CD4-positive, CD25-positive, alpha-beta regulatory T cell (primary cell): Measurements from ENCODE around the gene SERPINA3. TPM values are rescaled to one million over a fixed set of nuclear protein-coding genes. Genes with fewer than 3 reads are reported as not detected.

Source experiments
- ATAC-seq, 2 donors: fragments of 150-1000 bp; cut with Tn5 transposase; one replicate each; pipeline ENCODE4 v1.10.0; 2021; ENCODE audit warnings: low read depth in 2 of 2, moderate number of reproducible peaks in 2 of 2, moderate library complexity in 1 of 2
- DNase-seq, 3 donors: peaks; one replicate each; pipeline versions ENCODE4 v3.0.0 to v3.0.0-alpha.2; 2012 to 2022; ENCODE audit warnings: mixed read lengths in 1 of 3
- H3K27ac ChIP-seq: one replicate; pipeline ENCODE4 v1.7.0; 2013; ENCODE audit warnings: mild to moderate bottlenecking, low read length; ENCODE audit not compliant: insufficient read depth, poor library complexity, severe bottlenecking
- H3K27me3 ChIP-seq: one replicate; pipeline ENCODE4 v1.7.0; 2013; ENCODE audit warnings: low read length; ENCODE audit not compliant: control insufficient read depth, insufficient read depth
- H3K36me3 ChIP-seq: one replicate; pipeline ENCODE4 v1.7.0; 2013; ENCODE audit warnings: mild to moderate bottlenecking, low read length, moderate library complexity; ENCODE audit not compliant: control insufficient read depth, insufficient read depth
- H3K4me1 ChIP-seq: 2 replicates; pipeline ENCODE4 v1.7.0; 2013; ENCODE audit warnings: mild to moderate bottlenecking, low read length; ENCODE audit not compliant: insufficient read depth, control insufficient read depth, poor library complexity, severe bottlenecking
- H3K4me3 ChIP-seq: one replicate; pipeline ENCODE4 v1.7.0; 2013; ENCODE audit warnings: low read depth, mild to moderate bottlenecking, low read length, moderate library complexity
- H3K9me3 ChIP-seq, 2 experiments: 1 replicate in 1 of 2; 2 replicates in 1 of 2; pipeline ENCODE4 v1.7.0; 2013; ENCODE audit warnings: low read length in 2 of 2, mild to moderate bottlenecking in 1 of 2, moderate library complexity in 1 of 2; ENCODE audit not compliant: control insufficient read depth in 2 of 2
- H3K27ac Mint-ChIP-seq, 3 donors: one replicate each; pipeline ENCODE4 v1.8.0; 2020 to 2022; ENCODE audit warnings: mild to moderate bottlenecking in 3 of 3, mixed read lengths in 3 of 3, moderate library complexity in 2 of 3
- H3K27me3 Mint-ChIP-seq: one replicate; pipeline ENCODE4 v1.8.0; 2022; ENCODE audit warnings: mild to moderate bottlenecking, mixed read lengths
- H3K36me3 Mint-ChIP-seq: one replicate; pipeline ENCODE4 v1.8.0; 2020; ENCODE audit warnings: mixed read lengths
- H3K4me1 Mint-ChIP-seq, 4 donors: one replicate each; pipeline ENCODE4 v1.8.0; 2020 to 2022; ENCODE audit warnings: mixed read lengths in 4 of 4, mild to moderate bottlenecking in 1 of 4
- H3K4me3 Mint-ChIP-seq, 4 donors: one replicate each; pipeline ENCODE4 v1.8.0; 2020 to 2022; ENCODE audit warnings: mild to moderate bottlenecking in 4 of 4, mixed read lengths in 4 of 4, moderate library complexity in 3 of 4
- H3K9me3 Mint-ChIP-seq, 7 donors: one replicate each; pipeline ENCODE4 v1.8.0; 2020 to 2022; ENCODE audit warnings: mixed read lengths in 7 of 7, mild to moderate bottlenecking in 3 of 7, moderate library complexity in 2 of 7
- polyA plus RNA-seq, 4 donors: library from polyadenylated mRNA; unstranded; fragments of 300-500 nt; fragmentation: Illumina TruSeq; gene quantifications; one replicate each; pipeline ENCODE4 v1.2.3, GENCODE V29; 2021
- total RNA-seq: library from RNA; stranded (reverse); gene quantifications from one replicate; pipeline ENCODE4 v1.2.3, GENCODE V29; 2022

SERPINA3 gene
- total and polyA plus RNA-seq, 5 donors from 2014 or later: not detected

DNA sequence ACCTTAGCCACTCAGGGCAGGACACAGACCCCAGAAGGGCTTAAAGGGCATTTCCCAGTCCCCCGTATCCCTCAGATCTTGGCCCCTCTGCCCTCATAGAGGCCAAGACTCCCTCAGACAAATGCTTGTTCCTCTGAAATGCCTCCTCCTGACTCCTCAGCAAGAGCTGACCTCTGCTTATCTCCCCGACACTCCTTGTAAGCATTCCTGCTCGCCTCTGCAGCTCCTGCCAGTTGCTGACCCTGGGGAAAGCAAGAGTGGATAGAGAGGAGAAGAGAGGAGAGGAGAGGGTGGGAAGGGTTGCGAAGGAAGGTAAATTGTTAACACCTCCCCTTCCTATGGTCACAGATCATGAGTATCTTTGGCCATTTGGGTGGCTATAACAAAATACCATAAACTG is 23.9 kb upstream of the SERPINA3 start:
- Mint-ChIP-seq H3K27me3 (no peaks in the 10 kb centered on the region), H3K4me1 (no peaks in the 10 kb centered on the region), H3K27ac (no peak overlapping the region), H3K4me3 (no peak overlapping the region), H3K9me3 (peaks cover 0 to 5% (median 0%) of the 10 kb centered on the region in 7 donors), H3K36me3 (no peaks in the 10 kb centered on the region)
- DNase-seq (no peak), ATAC-seq (no peak)
- Histone ChIP-seq H3K4me3 (no peak overlapping the region), H3K9me3 (no peaks in the 10 kb centered on the region), H3K27ac (no peak overlapping the region), H3K36me3 (no peaks in the 10 kb centered on the region), H3K27me3 (no peaks in the 10 kb centered on the region), H3K4me1 (no peaks in the 10 kb centered on the region)

DNA sequence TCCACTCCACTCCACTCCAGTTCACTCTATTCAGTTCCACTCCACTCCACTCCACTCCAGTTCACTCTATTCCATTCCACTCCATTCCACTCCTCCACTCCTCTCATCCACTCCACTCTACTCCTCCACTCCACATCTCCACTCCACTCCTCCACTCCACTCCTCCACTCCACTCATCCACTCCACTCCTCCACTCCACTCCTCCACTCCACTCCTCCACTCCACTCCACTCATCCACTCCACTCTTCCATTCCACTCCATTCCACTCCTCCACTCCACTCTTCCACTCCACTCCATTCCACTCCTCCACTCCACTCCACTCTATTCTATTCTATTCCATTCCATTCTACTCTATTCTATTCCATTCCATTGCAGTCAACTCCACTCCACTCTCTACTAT is 21.1 kb upstream of the SERPINA3 start:
- DNase-seq (no peak), ATAC-seq (no peak)
- H3K4me3 ChIP-seq: no peak overlapping the region
- H3K9me3 Mint-ChIP-seq: peaks cover 0 to 7% (median 0%) of the 10 kb centered on the region in 7 donors
- no peaks in the 10 kb centered on the region for H3K4me1 ChIP-seq
- no peaks in the 10 kb centered on the region for H3K27me3 Mint-ChIP-seq
- H3K36me3 Mint-ChIP-seq: no peaks in the 10 kb centered on the region
- no peaks in the 10 kb centered on the region for H3K4me1 Mint-ChIP-seq
- H3K27me3 ChIP-seq: no peaks in the 10 kb centered on the region
- no peaks in the 10 kb centered on the region for H3K36me3 ChIP-seq
- no peak overlapping the region for H3K27ac ChIP-seq
- H3K9me3 ChIP-seq: no peaks in the 10 kb centered on the region
- H3K4me3 Mint-ChIP-seq: no peak overlapping the region
- no peak overlapping the region for H3K27ac Mint-ChIP-seq

DNA sequence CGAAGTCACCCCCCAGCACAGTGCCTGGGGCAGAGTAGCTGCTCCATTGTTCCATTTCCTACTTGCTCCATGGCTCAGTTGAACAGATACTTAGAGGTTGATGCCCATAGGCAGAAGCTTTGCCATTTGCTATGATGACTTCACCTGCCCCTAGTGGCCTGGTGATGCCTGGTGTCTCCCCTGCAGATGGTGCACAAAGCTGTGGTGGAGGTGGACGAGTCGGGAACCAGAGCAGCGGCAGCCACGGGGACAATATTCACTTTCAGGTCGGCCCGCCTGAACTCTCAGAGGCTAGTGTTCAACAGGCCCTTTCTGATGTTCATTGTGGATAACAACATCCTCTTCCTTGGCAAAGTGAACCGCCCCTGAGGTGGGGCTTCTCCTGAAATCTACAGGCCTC is 20.3 kb upstream of the SERPINA3 start:
- no peak for DNase-seq

DNA sequence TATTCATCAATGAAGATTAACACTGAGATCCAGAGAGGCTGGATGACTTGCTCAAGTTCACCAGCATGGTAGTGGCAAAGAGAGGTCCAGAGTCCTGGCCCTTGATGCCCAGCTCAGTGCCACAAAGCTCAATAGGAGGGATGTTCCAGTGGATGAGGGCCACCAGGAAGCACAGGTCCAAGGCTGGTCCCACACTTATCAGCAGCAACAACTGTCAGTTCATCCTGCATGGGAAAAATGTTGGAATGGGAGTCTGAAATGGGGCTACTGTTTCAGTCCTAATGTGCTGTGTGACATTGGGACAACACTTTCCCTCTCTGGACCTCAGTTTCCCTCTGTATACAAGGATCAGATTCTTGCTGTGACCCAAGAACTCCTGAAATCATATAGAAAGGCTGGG is 19.7 kb upstream of the SERPINA3 start:
- Histone ChIP-seq H3K27ac (no peak overlapping the region), H3K9me3 (no peaks in the 10 kb centered on the region), H3K4me1 (no peaks in the 10 kb centered on the region), H3K36me3 (no peaks in the 10 kb centered on the region), H3K27me3 (no peaks in the 10 kb centered on the region), H3K4me3 (no peak overlapping the region)
- no peaks in the 10 kb centered on the region for H3K4me1 Mint-ChIP-seq
- H3K9me3 Mint-ChIP-seq: peaks cover 0 to 7% (median 0%) of the 10 kb centered on the region in 7 donors
- H3K36me3 Mint-ChIP-seq: no peaks in the 10 kb centered on the region
- no peaks in the 10 kb centered on the region for H3K27me3 Mint-ChIP-seq
- no peak overlapping the region for H3K4me3 Mint-ChIP-seq
- no peak overlapping the region for H3K27ac Mint-ChIP-seq
- ATAC-seq: no peak
- DNase-seq: no peak

More for the DNA sequence above, 20.3 kb upstream of the SERPINA3 start:
- no peaks in the 10 kb centered on the region for H3K36me3 ChIP-seq
- Mint-ChIP-seq H3K4me1 (no peaks in the 10 kb centered on the region), H3K4me3 (no peak overlapping the region), H3K36me3 (no peaks in the 10 kb centered on the region), H3K27me3 (no peaks in the 10 kb centered on the region), H3K9me3 (peaks cover 0 to 7% (median 0%) of the 10 kb centered on the region in 7 donors), H3K27ac (no peak overlapping the region)
- no peak overlapping the region for H3K4me3 ChIP-seq
- no peak overlapping the region for H3K27ac ChIP-seq
- no peaks in the 10 kb centered on the region for H3K9me3 ChIP-seq
- ATAC-seq: no peak
- no peaks in the 10 kb centered on the region for H3K27me3 ChIP-seq
- no peaks in the 10 kb centered on the region for H3K4me1 ChIP-seq

DNA sequence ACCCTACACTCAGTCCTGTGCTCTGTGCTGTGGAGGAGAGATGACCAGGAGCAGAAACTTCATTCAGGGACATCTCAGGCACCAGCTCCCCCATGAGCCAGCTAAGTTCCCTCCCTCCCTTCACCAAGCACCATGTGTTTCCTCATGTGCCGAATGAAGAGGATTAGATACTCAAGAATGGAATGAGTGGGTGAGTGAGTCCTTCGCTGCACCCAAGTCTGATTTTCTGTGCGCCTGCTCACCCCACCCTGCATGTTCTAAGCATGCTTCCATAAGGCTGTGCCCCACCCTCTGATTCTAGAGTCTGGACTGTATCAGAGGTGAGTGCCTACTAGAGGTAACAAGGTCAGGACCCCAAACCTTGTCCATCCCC is 18.8 kb upstream of the SERPINA3 start:
- no peaks in the 10 kb centered on the region for H3K27me3 Mint-ChIP-seq
- ATAC-seq (no peak), DNase-seq (no peak)
- Histone ChIP-seq H3K4me3 (no peak overlapping the region), H3K27ac (no peak overlapping the region), H3K27me3 (no peaks in the 10 kb centered on the region), H3K4me1 (no peaks in the 10 kb centered on the region), H3K36me3 (no peaks in the 10 kb centered on the region), H3K9me3 (no peaks in the 10 kb centered on the region)
- no peak overlapping the region for H3K4me3 Mint-ChIP-seq
- H3K4me1 Mint-ChIP-seq: no peaks in the 10 kb centered on the region
- no peak overlapping the region for H3K27ac Mint-ChIP-seq
- no peaks in the 10 kb centered on the region for H3K36me3 Mint-ChIP-seq
- peaks cover 0 to 7% (median 0%) of the 10 kb centered on the region in 7 donors for H3K9me3 Mint-ChIP-seq

DNA sequence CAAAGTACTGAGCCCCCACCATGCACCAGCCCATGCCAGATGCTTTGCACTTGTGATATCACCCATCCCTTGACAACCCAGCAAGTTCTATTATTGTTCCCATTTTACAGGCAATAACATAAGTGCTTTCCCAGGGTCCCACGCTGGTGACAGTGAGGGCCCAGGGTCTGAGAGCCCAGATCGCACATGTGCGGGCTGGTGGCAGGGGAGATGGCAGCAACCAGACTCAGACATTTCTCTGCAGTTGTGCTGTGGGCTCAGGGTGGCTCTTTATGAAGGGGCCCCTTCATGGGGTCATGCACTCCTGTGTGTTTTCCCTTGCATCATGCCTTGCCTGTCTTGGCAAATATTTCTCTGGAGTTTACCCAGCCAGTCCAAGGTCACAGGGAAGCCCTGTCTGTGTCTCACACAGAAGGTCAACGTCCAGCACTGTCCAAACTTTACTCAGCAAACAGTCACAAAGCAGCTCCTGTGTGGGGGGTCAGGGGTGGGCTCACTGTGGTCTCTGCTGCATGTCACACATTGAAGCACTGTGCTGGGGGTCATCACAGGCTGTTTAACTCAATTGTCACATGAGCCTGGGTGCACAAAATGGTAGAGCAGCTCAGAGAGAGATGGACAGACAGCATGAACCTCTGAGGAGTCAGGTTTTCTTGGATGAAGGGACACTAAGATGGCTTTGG is 18.3 kb upstream of the SERPINA3 start:
- H3K4me3 ChIP-seq: no peak overlapping the region
- Mint-ChIP-seq H3K4me1 (no peaks in the 10 kb centered on the region), H3K27ac (no peak overlapping the region), H3K36me3 (no peaks in the 10 kb centered on the region), H3K4me3 (no peak overlapping the region), H3K9me3 (peaks cover 0 to 7% (median 0%) of the 10 kb centered on the region in 7 donors), H3K27me3 (no peaks in the 10 kb centered on the region)
- no peaks in the 10 kb centered on the region for H3K36me3 ChIP-seq
- DNase-seq (no peak), ATAC-seq (no peak)
- no peaks in the 10 kb centered on the region for H3K9me3 ChIP-seq
- H3K27ac ChIP-seq: no peak overlapping the region
- H3K4me1 ChIP-seq: no peaks in the 10 kb centered on the region
- no peaks in the 10 kb centered on the region for H3K27me3 ChIP-seq

DNA sequence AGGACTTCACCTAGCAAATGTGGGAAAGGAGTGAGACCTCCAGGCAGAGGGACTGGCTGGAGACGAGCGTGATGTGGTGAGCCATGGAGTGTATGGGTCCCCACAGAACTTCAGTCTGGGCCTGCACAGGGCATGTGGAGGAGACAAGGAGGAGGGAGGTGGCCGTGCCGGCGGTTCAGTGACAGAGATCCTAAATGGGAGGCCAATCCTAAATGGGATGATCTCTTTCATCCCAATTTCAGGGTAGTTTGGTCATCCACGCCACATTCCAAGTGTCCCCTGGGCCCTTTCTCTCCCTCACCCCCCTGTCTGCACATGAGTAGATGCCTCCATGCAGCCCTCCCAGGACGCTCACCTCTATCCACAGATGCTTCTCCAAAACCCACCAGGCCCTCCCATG is 17.8 kb upstream of the SERPINA3 start:
- Histone ChIP-seq H3K27ac (no peak overlapping the region), H3K4me3 (no peak overlapping the region), H3K36me3 (no peaks in the 10 kb centered on the region), H3K27me3 (no peaks in the 10 kb centered on the region), H3K4me1 (no peaks in the 10 kb centered on the region), H3K9me3 (no peaks in the 10 kb centered on the region)
- Mint-ChIP-seq H3K27me3 (no peaks in the 10 kb centered on the region), H3K4me3 (no peak overlapping the region), H3K4me1 (no peaks in the 10 kb centered on the region), H3K36me3 (no peaks in the 10 kb centered on the region), H3K9me3 (peaks cover 0 to 7% (median 0%) of the 10 kb centered on the region in 7 donors), H3K27ac (peak overlapping the region in 1 of 3 donors; percentile 14)
- DNase-seq (no peak), ATAC-seq (no peak)

DNA sequence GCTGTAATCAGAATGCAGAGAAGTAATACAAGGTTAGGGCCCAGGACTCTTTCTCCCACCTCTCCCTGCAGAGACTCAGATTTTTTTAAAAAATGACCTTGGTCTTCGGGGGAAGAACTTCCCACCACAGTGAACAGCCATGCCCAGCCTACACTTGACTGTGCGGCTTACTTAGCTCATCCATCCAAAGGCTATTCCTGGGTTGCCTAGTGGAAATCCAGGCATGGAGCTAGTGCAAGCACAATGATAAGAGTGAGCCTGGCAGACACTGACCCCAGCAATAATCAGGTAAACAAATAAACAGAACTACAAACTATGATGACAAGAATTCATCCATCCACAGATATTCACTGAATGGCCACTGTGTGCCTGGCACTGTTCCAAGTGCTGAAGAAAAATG is 16.3 kb upstream of the SERPINA3 start:
- no peaks in the 10 kb centered on the region for H3K4me1 Mint-ChIP-seq
- DNase-seq: no peak
- no peaks in the 10 kb centered on the region for H3K27me3 Mint-ChIP-seq
- H3K4me3 Mint-ChIP-seq: no peak overlapping the region
- H3K4me1 ChIP-seq: no peaks in the 10 kb centered on the region
- no peaks in the 10 kb centered on the region for H3K9me3 ChIP-seq
- no peaks in the 10 kb centered on the region for H3K27me3 ChIP-seq
- no peak for ATAC-seq
- H3K27ac Mint-ChIP-seq: peak overlapping the region in 1 of 3 donors; percentile 35
- H3K27ac ChIP-seq: no peak overlapping the region
- H3K36me3 ChIP-seq: no peaks in the 10 kb centered on the region
- no peaks in the 10 kb centered on the region for H3K36me3 Mint-ChIP-seq
- H3K4me3 ChIP-seq: no peak overlapping the region
- peaks cover 0 to 7% (median 0%) of the 10 kb centered on the region in 7 donors for H3K9me3 Mint-ChIP-seq
